HEK293 (cell line): Measurements from ENCODE around the gene LYZL6.

ENCODE experiments used
- CTCF ChIA-PET: fragments of 350-600 bp; formaldehyde crosslinking; extraction: SDS; loops from one replicate; lab custom pipeline; 2021; ENCODE audit warnings: antibody characterized with exemption; lab: Yijun Ruan, JAX
- POLR2A ChIA-PET: fragments of 300-600 bp; formaldehyde crosslinking; extraction: SDS; loops from one replicate; lab custom pipeline; 2020; ENCODE audit warnings: antibody characterized with exemption, inconsistent platforms; lab: Yijun Ruan, JAX
- H3K27ac ChIP-seq: fragments of 200-500 bp; sonication (Bioruptor generic); 2 replicates; pipeline ENCODE4 v1.5.1; 2014; ENCODE audit warnings: low read depth, low read length, control low read depth, inconsistent platforms; ENCODE audit errors: extremely low read depth
- H3K36me3 ChIP-seq, 2 experiments: fragments of 200-500 bp in 1 of 2; sonication (Bioruptor generic) in 1 of 2; 1 replicate in 1 of 2; 2 replicates in 1 of 2; pipeline ENCODE4 v1.5.1; 2014 to 2017; ENCODE audit warnings: inconsistent platforms in 2 of 2, low read length in 2 of 2; ENCODE audit not compliant: control insufficient read depth in 2 of 2, insufficient read depth in 1 of 2
- H3K4me1 ChIP-seq: fragments of 200-500 bp; sonication (Bioruptor generic); 2 replicates; pipeline ENCODE4 v1.5.1; 2014; ENCODE audit warnings: mild to moderate bottlenecking, low read length, inconsistent platforms; ENCODE audit not compliant: control insufficient read depth, insufficient read depth
- H3K4me3 ChIP-seq: 2 replicates; pipeline ENCODE4 v1.5.1; 2011; ENCODE audit warnings: low read depth, mild to moderate bottlenecking, control low read depth, low read length, moderate library complexity
- H3K9me3 ChIP-seq: fragments of 200-500 bp; sonication (Bioruptor generic); 2 replicates; pipeline ENCODE4 v1.5.1; 2014; ENCODE audit warnings: low read depth, low read length, inconsistent platforms; ENCODE audit not compliant: control insufficient read depth, insufficient read depth
- BCL11A ChIP-seq: fragments of 450-650 bp; formaldehyde crosslinking; IDR thresholded peaks from 2 replicates; pipeline ENCODE4 v1.5.1; 2016; ENCODE audit warnings: low read depth, missing biosample characterization, missing genetic modification characterization
- BCL11B ChIP-seq: fragments of 450-650 bp; formaldehyde crosslinking; IDR thresholded peaks from 2 replicates; pipeline ENCODE4 v1.5.1; 2016; ENCODE audit warnings: low read depth, missing biosample characterization, missing genetic modification characterization
- FEZF1 ChIP-seq: fragments of 450-650 bp; formaldehyde crosslinking; IDR thresholded peaks from 2 replicates; pipeline ENCODE4 v1.5.1; 2016; ENCODE audit warnings: missing biosample characterization, missing genetic modification characterization
- GFI1B ChIP-seq: fragments of 450-650 bp; formaldehyde crosslinking; IDR thresholded peaks from 2 replicates; pipeline ENCODE4 v1.5.1; 2016; ENCODE audit warnings: missing biosample characterization, missing genetic modification characterization
- HIC1 ChIP-seq: fragments of 450-650 bp; formaldehyde crosslinking; IDR thresholded peaks from 2 replicates; pipeline ENCODE4 v1.5.1; 2016; ENCODE audit warnings: missing biosample characterization, missing genetic modification characterization
- IKZF3 ChIP-seq: fragments of 450-650 bp; IDR thresholded peaks from 2 replicates; pipeline ENCODE4 v1.5.0; 2018; ENCODE audit warnings: missing biosample characterization, mild to moderate bottlenecking, missing genetic modification characterization, moderate library complexity
- PRDM1 ChIP-seq: fragments of 450-650 bp; formaldehyde crosslinking; IDR thresholded peaks from 2 replicates; pipeline ENCODE4; 2016; ENCODE audit warnings: missing biosample characterization, missing genetic modification characterization
- PRDM4 ChIP-seq: fragments of 450-650 bp; formaldehyde crosslinking; IDR thresholded peaks from 2 replicates; pipeline ENCODE4 v1.5.1; 2017; ENCODE audit warnings: missing biosample characterization, missing genetic modification characterization
- PRDM6 ChIP-seq: fragments of 450-650 bp; formaldehyde crosslinking; IDR thresholded peaks from 2 replicates; pipeline ENCODE4 v1.5.1; 2017; ENCODE audit warnings: missing biosample characterization, missing genetic modification characterization
- SETDB1 ChIP-seq: IDR thresholded peaks from one replicate; pipeline ENCODE4 v1.6.1; 2017; ENCODE audit warnings: mild to moderate bottlenecking, low read length, moderate library complexity, mixed read lengths; ENCODE audit not compliant: insufficient read length
- SP3 ChIP-seq: fragments of 450-650 bp; formaldehyde crosslinking; IDR thresholded peaks from 2 replicates; pipeline ENCODE4 v1.5.1; 2016; ENCODE audit warnings: missing biosample characterization, missing genetic modification characterization
- TRIM28 ChIP-seq: IDR thresholded peaks from 2 replicates; pipeline ENCODE4 v1.6.1; 2011; ENCODE audit warnings: low read length, control low read depth, borderline replicate concordance
- ZFHX2 ChIP-seq: fragments of 450-650 bp; formaldehyde crosslinking; conservative IDR thresholded peaks from 2 replicates; pipeline ENCODE4 v1.5.1; 2016; ENCODE audit warnings: missing biosample characterization, missing genetic modification characterization
- ZNF202 ChIP-seq: fragments of 450-650 bp; formaldehyde crosslinking; IDR thresholded peaks from 2 replicates; pipeline ENCODE4 v1.5.1; 2016; ENCODE audit warnings: missing biosample characterization, missing genetic modification characterization, borderline replicate concordance
- ZNF214 ChIP-seq: fragments of 450-650 bp; formaldehyde crosslinking; IDR thresholded peaks from 2 replicates; pipeline ENCODE4 v1.5.1; 2017; ENCODE audit warnings: missing biosample characterization, mild to moderate bottlenecking, missing genetic modification characterization, borderline replicate concordance
- ZNF239 ChIP-seq: fragments of 450-650 bp; formaldehyde crosslinking; IDR thresholded peaks from 2 replicates; pipeline ENCODE4 v1.5.1; 2016; ENCODE audit warnings: missing biosample characterization, missing genetic modification characterization
- ZNF362 ChIP-seq: fragments of 450-650 bp; formaldehyde crosslinking; IDR thresholded peaks from 2 replicates; pipeline ENCODE4 v1.5.1; 2016; ENCODE audit warnings: missing biosample characterization, missing genetic modification characterization
- ZNF398 ChIP-seq: fragments of 450-650 bp; formaldehyde crosslinking; IDR thresholded peaks from 2 replicates; pipeline ENCODE4 v1.5.1; 2017; ENCODE audit warnings: missing biosample characterization, missing genetic modification characterization
- ZNF530 ChIP-seq: fragments of 450-650 bp; formaldehyde crosslinking; IDR thresholded peaks from 2 replicates; pipeline ENCODE4 v1.5.1; 2016; ENCODE audit warnings: low read depth, missing biosample characterization, missing genetic modification characterization
- ZNF544 ChIP-seq: fragments of 450-650 bp; formaldehyde crosslinking; IDR thresholded peaks from 2 replicates; pipeline ENCODE4 v1.5.0; 2017; ENCODE audit warnings: missing biosample characterization, missing genetic modification characterization
- ZNF548 ChIP-seq: fragments of 450-650 bp; formaldehyde crosslinking; IDR thresholded peaks from 2 replicates; pipeline ENCODE4 v1.5.1; 2016; ENCODE audit warnings: missing biosample characterization, missing genetic modification characterization
- ZNF585B ChIP-seq: fragments of 450-650 bp; formaldehyde crosslinking; IDR thresholded peaks from 2 replicates; pipeline ENCODE4 v1.5.1; 2016; ENCODE audit warnings: missing biosample characterization, missing genetic modification characterization
- ZNF600 ChIP-seq: fragments of 450-650 bp; formaldehyde crosslinking; IDR thresholded peaks from 2 replicates; pipeline ENCODE4 v1.5.1; 2016; ENCODE audit warnings: missing biosample characterization, missing genetic modification characterization
- ZNF701 ChIP-seq: fragments of 450-650 bp; formaldehyde crosslinking; IDR thresholded peaks from 2 replicates; pipeline ENCODE4 v1.5.1; 2016; ENCODE audit warnings: missing biosample characterization, missing genetic modification characterization

LYZL6 gene

GRCh38 chr17:35901631-35902175 lies 41.8 kb downstream of the LYZL6 start:
- H3K27ac ChIP-seq: no peak overlapping the region
- ChIA-PET CTCF (interaction anchor here (0.6 to 0.7 kb wide), 3 partner anchors 60 to 644 kb away, joined by 3 to 4 read pairs (median 3); no protein-coding TSS in a partner anchor), POLR2A (interaction anchor here (0.7 kb wide), 1 partner anchor 29 kb away, joined by 5 read pairs; no protein-coding TSS in a partner anchor)
- H3K9me3 ChIP-seq: no peaks in the 10 kb centered on the region
- H3K4me1 ChIP-seq: peaks cover 9% of the 10 kb centered on the region
- TF ChIP-seq ZNF544 (tag by site-specific recombination): no peak
- TF ChIP-seq ZNF398 (tag by site-specific recombination): no peak
- no peak for TF ChIP-seq ZNF214 (tag by site-specific recombination)
- TF ChIP-seq ZNF701 (tag by site-specific recombination): no peak
- H3K36me3 ChIP-seq: no peaks in the 10 kb centered on the region
- H3K4me3 ChIP-seq: no peak overlapping the region

- ChIA-PET POLR2A (interaction anchor here (0.7 kb wide), 2 partner anchors 21 to 30 kb away, joined by 3 to 5 read pairs; no protein-coding TSS in a partner anchor), CTCF (interaction anchor here (0.5 kb wide), 1 partner anchor 47 kb away, joined by 3 read pairs; no protein-coding TSS in a partner anchor)
- no peak overlapping the region for H3K4me3 ChIP-seq
- no peaks in the 10 kb centered on the region for H3K36me3 ChIP-seq
- H3K9me3 ChIP-seq: no peaks in the 10 kb centered on the region
- H3K4me1 ChIP-seq: peaks cover 9% of the 10 kb centered on the region
- peak overlapping the region; percentile 36 for H3K27ac ChIP-seq
- TF ChIP-seq ZNF239 (tag by site-specific recombination) (no peak), IKZF3 (tag by site-specific recombination) (no peak), BCL11A (tag by site-specific recombination) (no peak), ZNF362 (tag by site-specific recombination) (no peak), PRDM4 (tag by site-specific recombination) (0 out of 2 replicates have a peak, but pooled peaks have one; percentile 48), SETDB1 (peak; percentile 54), FEZF1 (tag by site-specific recombination) (peak; percentile 84), ZNF548 (tag by site-specific recombination) (no peak), TRIM28 (peak; percentile 77; the same call in 1 of the 2 replicates), PRDM6 (tag by site-specific recombination) (peak; percentile 50; the same call in 1 of the 2 replicates), BCL11B (tag by site-specific recombination) (no peak), ZNF530 (no peak), HIC1 (tag by site-specific recombination) (peak; percentile 25; the same call in 1 of the 2 replicates), SP3 (no peak), ZNF600 (tag by site-specific recombination) (peak; percentile 25; the same call in 1 of the 2 replicates), PRDM1 (tag by site-specific recombination) (peak; percentile 93), ZNF585B (no peak), ZNF202 (tag by site-specific recombination) (no peak), GFI1B (tag by site-specific recombination) (no peak), ZFHX2 (tag by site-specific recombination) (no peak)
Observed at GRCh38 chr17:35900708-35901480, 42.6 kb downstream of the LYZL6 start.
